ENCODE results near the gene DHRS7B.

Gene DHRS7B

GRCh38 chr17:21085707-21086106 lies 41.1 kb upstream of the DHRS7B start:
- H3K36me3 Mint-ChIP-seq (ENCODE audit: low read depth) = no peaks in the 10 kb centered on the region
- H3K27ac Mint-ChIP-seq = no peak overlapping the region
- H3K4me3 Mint-ChIP-seq = no peak overlapping the region
- no peak for DNase-seq
- no peaks in the 10 kb centered on the region for H3K4me1 Mint-ChIP-seq
- no peaks in the 10 kb centered on the region for H3K27me3 Mint-ChIP-seq (ENCODE audit: low read depth, poor library complexity)
- peaks cover 14% of the 10 kb centered on the region for H3K9me3 Mint-ChIP-seq
- no peak for TF ChIP-seq CTCF (IDR thresholded peaks at IDR 0.05)

DNA sequence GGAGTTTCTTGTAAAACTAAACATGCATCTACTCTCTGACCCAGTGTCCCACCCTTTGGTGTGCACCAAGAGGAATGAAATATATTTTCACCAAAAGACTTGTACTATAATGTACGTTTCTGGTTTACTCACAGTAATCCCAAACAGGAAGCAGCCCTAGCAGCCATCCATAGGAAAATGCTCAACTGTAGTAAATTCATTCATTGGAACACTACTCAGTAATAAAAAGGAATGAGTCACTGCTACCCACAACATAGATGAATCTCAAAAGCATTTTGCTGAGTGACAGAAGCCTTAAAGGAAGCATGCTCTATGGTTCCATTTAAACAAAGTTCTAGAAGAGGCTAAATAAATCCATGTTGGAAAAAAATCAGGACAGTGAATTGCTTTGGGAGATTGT lies 37.6 kb upstream of the DHRS7B start:
- TF ChIP-seq CTCF (IDR thresholded peaks at IDR 0.05) = no peak
- no peak for DNase-seq
- Mint-ChIP-seq H3K27ac (no peak overlapping the region), H3K36me3 (ENCODE audit: low read depth) (no peaks in the 10 kb centered on the region), H3K4me3 (no peak overlapping the region), H3K27me3 (ENCODE audit: low read depth, poor library complexity) (no peaks in the 10 kb centered on the region), H3K9me3 (peaks cover 5% of the 10 kb centered on the region), H3K4me1 (no peaks in the 10 kb centered on the region)

DNA sequence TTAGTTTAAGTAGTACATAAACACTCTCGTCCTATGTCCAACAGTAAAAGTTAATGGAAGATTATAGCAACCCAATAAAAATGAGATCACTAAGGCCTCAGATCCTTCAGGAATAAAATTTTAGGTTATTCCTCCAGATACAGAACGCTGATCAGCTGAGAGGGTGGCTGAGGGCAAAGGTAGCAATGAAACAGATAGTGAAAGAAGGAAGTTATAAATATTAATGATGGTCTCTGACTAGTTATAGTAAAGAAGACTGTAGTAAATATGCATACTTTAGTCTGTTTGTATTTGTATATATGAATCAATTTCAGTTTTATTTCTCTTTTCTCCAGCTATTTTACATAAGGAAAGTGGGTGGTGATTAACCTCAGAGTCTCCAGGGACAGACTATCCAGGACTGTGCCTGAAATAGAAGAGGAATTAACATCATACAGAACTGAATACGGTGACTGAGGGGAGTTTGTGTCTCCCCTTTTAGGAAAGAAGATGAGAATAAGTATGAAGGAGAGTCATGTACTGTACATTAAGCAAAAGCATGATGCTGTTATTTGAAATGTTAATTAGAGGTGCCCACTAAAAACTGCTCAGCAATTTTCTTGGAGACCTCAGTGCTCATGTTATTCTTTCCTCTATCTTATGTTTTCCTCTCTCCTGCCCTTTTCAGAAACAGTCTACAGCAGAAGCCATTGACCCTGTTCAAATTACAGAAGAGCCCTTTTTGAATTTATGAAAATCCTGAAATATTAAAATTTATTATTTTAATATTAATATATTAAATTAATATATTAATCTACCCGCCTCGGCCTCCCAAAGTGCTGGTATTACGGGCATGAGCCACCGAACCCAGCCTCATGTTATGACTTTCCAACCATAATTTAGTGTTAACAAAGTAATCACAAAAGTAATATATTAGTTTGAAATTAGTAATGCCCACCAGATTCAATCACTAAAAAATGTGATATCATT lies 36.5 kb upstream of the DHRS7B start:
- peaks cover 2% of the 10 kb centered on the region for H3K27me3 Mint-ChIP-seq (ENCODE audit: low read depth, poor library complexity)
- H3K4me3 Mint-ChIP-seq = no peak overlapping the region
- H3K9me3 Mint-ChIP-seq = no peaks in the 10 kb centered on the region
- DNase-seq = no peak
- TF ChIP-seq CTCF (IDR thresholded peaks at IDR 0.05) = no peak
- no peak overlapping the region for H3K27ac Mint-ChIP-seq
- H3K4me1 Mint-ChIP-seq = no peaks in the 10 kb centered on the region
- no peaks in the 10 kb centered on the region for H3K36me3 Mint-ChIP-seq (ENCODE audit: low read depth)

- TF ChIP-seq CTCF (IDR thresholded peaks at IDR 0.05) = no peak
- Mint-ChIP-seq H3K36me3 (ENCODE audit: low read depth) (no peaks in the 10 kb centered on the region), H3K4me3 (no peak overlapping the region), H3K4me1 (no peaks in the 10 kb centered on the region), H3K27ac (no peak overlapping the region), H3K9me3 (no peaks in the 10 kb centered on the region), H3K27me3 (ENCODE audit: low read depth, poor library complexity) (peaks cover 2% of the 10 kb centered on the region)
- DNase-seq = no peak
Observed at GRCh38 chr17:21090902-21091618, 35.7 kb upstream of the DHRS7B start.

DNA sequence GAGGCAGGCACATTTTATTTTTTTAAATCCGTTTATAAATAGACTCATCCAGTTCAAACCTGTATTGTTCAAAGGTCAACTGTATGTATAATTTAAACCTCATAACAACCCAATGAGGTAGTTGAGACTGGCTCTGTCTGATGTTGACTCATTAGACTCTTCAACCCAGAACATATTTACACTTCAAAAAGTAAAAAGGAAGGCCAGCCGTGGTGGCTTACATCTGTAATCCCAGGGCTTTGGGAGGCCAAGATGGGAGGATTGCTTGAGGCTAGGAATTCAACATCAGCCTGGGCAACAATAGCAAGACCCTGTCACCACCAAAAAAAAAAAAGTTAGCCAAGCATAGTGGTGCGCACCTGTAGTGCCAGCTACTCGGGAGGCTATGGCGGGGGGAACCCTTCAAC lies 32.5 kb upstream of the DHRS7B start:
- Mint-ChIP-seq H3K27me3 (ENCODE audit: low read depth, poor library complexity) (peaks cover 2% of the 10 kb centered on the region), H3K27ac (no peak overlapping the region), H3K4me1 (no peaks in the 10 kb centered on the region), H3K4me3 (no peak overlapping the region), H3K9me3 (no peaks in the 10 kb centered on the region), H3K36me3 (ENCODE audit: low read depth) (no peaks in the 10 kb centered on the region)
- DNase-seq = no peak
- TF ChIP-seq CTCF (IDR thresholded peaks at IDR 0.05) = no peak
